Heart left ventricle (tissue), 16 donors: Measurements from ENCODE around the gene CTNND1. TPM values are rescaled to one million over a fixed set of nuclear protein-coding genes. Genes with fewer than 3 reads are reported as not detected.

Source experiments
- ATAC-seq, 4 donors: fragments of 200-7000 bp; cut with Tn5 transposase; one replicate each; pipeline ENCODE4 v1.9.1; 2020 to 2022; ENCODE audit warnings: moderate library complexity in 4 of 4, mild to moderate bottlenecking in 3 of 4, moderate number of reproducible peaks in 1 of 4
- DNase-seq, 5 donors: peaks; one replicate each; pipeline ENCODE4 v3.0.0-alpha.2; 2020
- H3K27ac ChIP-seq, 12 donors: fragments of 200-600 bp; sonication (generic) in 4 of 12; one replicate each; pipeline versions ENCODE4 v1.5.0 to v1.8.0; 2016 to 2022; ENCODE audit warnings: mild to moderate bottlenecking in 2 of 12
- H3K27me3 ChIP-seq, 9 donors: fragments of 200-600 bp; sonication (generic) in 2 of 9; one replicate each; pipeline versions ENCODE4 v1.5.1 to v1.8.0; 2016 to 2022; ENCODE audit warnings: mild to moderate bottlenecking in 3 of 9
- H3K36me3 ChIP-seq, 9 donors: fragments of 200-600 bp; sonication (generic) in 2 of 9; one replicate each; pipeline versions ENCODE4 v1.5.0 to v1.8.0; 2018 to 2022; ENCODE audit warnings: mild to moderate bottlenecking in 2 of 9
- H3K4me1 ChIP-seq, 12 donors: fragments of 200-600 bp; sonication (generic) in 4 of 12; one replicate each; pipeline versions ENCODE4 v1.5.0 to v1.8.0; 2016 to 2022; ENCODE audit warnings: mild to moderate bottlenecking in 3 of 12
- H3K4me3 ChIP-seq, 12 donors: fragments of 200-600 bp; sonication (generic) in 4 of 12; one replicate each; pipeline versions ENCODE4 v1.5.0 to v1.8.0; 2017 to 2022; ENCODE audit warnings: mild to moderate bottlenecking in 9 of 12, moderate library complexity in 4 of 12
- H3K9me3 ChIP-seq, 12 donors: fragments of 200-600 bp; sonication (generic) in 4 of 12; one replicate each; pipeline versions ENCODE4 v1.5.0 to v1.8.0; 2016 to 2022; ENCODE audit warnings: mild to moderate bottlenecking in 1 of 12
- POLR2A ChIP-seq, 2 donors: fragments of 450-650 bp; IDR thresholded peaks; one replicate each; pipeline ENCODE4 v1.6.1; 2017; ENCODE audit warnings: antibody characterized with exemption in 2 of 2, mild to moderate bottlenecking in 2 of 2, moderate library complexity in 2 of 2
- WGBS, 4 donors: extraction: QIAGEN DNeasy Blood & Tissue Kit in 2 of 4; methylation state at CpG; one replicate each; pipeline versions ENCODE4 v1.1.5 to v1.1.7; 2013 to 2018; 5-methylcytosine and 5-hydroxymethylcytosine counted together
- intact Hi-C, 10 donors: fragments of 100-400 bp; cut with DNase I; formaldehyde crosslinking; loops; one replicate each; pipeline versions ENCODE4 v1.11.1 to v1.14.2; 2022
- polyA plus RNA-seq, 2 donors: library from polyadenylated mRNA; stranded (reverse); fragments of 200-250 nt; gene quantifications; one replicate each; pipeline ENCODE4 v1.2.3, GENCODE V29; 2013
- total RNA-seq, 9 donors: library from RNA; depleted of rRNA in 2 of 9; stranded (reverse); fragments of >200 nt in 2 of 9; fragmentation: NEBNext Ultra II Directional in 3 of 9; extraction: Animal tissue kit (Norgen Biotek cat#: 25700) in 3 of 9; gene quantifications; one replicate each; pipeline versions ENCODE4 v1.1.0 to v1.2.4, GENCODE V29; 2016 to 2023
- TF ChIP-seq, protein P1 (sequence below), 12 donors: fragments of 200-600 bp; sonication (generic) in 4 of 12; IDR thresholded peaks; one replicate each; pipeline versions ENCODE4 v1.5.0 to v1.8.0; 2018 to 2022; ENCODE audit warnings: antibody characterized with exemption in 12 of 12, mild to moderate bottlenecking in 5 of 12
- donor health status: ischemic (EF 13 %, LVEDD 7.1; RV severe dilation, severe dysfunction).
- donor health status: healthy with polysubstance abuse.
- donor health status: DM: no; HTN: yes; CAD: no.
- donor health status: DM: no; HTN: no; CAD: no.
- donor health status: ischemic (EF 25% LVEDD 6.9; RV normal size, moderate dysfunction).
- donor health status: ischemic (EF 25% LVEDD 5.7; RV mildly dilated, moderate dysfunction).
- donor health status: healthy.
- donor health status: DM: yes; HTN: yes; CAD: no.
- donor health status: ischemic (EF 35%, LVEDD 5.7; RV mildly dilated, moderate dysfunction).
- donor health status: nonischemic (EF 11% LVEDD 7.7; RV severe dilation, severe dysfunction).
- donor health status: DM: yes; HTN: yes; CAD: no.
- donor health status: PGD.
- donor health status: ischemic (EF 29% LVEDD 5.4; RV normal size, mild dysfunction).
- donor health status: nonischemic (EF 23%, LVEDD 6.1; RV moderate dilation, normal function).

Gene CTNND1
- total and polyA plus RNA-seq, 11 donors: 19.7 to 105 (median 58.6) TPM

- ATAC-seq (peak; percentile 12 to 62 (median 36)), DNase-seq (peak in 4 of 5 donors; percentile 36 to 67 (median 42))
- Histone ChIP-seq H3K4me1 (peaks cover 30 to 100% (median 92%) of the 10 kb centered on the region in 12 donors), H3K9me3 (no peaks in the 10 kb centered on the region), H3K4me3 (no peak overlapping the region), H3K27ac (peak overlapping the region; percentile 77 to 97 (median 91)), H3K36me3 (peaks cover 0 to 2% (median 0%) of the 10 kb centered on the region in 9 donors), H3K27me3 (no peaks in the 10 kb centered on the region)
- 30 to 54% (median 32%) methylated on average over 3 of the region's 3 CpGs for WGBS, 4 donors
- intact Hi-C loops: no loop called here
- TF ChIP-seq, protein P1, sequence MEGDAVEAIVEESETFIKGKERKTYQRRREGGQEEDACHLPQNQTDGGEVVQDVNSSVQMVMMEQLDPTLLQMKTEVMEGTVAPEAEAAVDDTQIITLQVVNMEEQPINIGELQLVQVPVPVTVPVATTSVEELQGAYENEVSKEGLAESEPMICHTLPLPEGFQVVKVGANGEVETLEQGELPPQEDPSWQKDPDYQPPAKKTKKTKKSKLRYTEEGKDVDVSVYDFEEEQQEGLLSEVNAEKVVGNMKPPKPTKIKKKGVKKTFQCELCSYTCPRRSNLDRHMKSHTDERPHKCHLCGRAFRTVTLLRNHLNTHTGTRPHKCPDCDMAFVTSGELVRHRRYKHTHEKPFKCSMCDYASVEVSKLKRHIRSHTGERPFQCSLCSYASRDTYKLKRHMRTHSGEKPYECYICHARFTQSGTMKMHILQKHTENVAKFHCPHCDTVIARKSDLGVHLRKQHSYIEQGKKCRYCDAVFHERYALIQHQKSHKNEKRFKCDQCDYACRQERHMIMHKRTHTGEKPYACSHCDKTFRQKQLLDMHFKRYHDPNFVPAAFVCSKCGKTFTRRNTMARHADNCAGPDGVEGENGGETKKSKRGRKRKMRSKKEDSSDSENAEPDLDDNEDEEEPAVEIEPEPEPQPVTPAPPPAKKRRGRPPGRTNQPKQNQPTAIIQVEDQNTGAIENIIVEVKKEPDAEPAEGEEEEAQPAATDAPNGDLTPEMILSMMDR (IDR thresholded peaks at IDR 0.05): no peak
- no peak for TF ChIP-seq POLR2A (IDR thresholded peaks at IDR 0.05)
These were observed 19.9 kb downstream of the CTNND1 start for GRCh38 chr11:57781529-57781943.

DNA sequence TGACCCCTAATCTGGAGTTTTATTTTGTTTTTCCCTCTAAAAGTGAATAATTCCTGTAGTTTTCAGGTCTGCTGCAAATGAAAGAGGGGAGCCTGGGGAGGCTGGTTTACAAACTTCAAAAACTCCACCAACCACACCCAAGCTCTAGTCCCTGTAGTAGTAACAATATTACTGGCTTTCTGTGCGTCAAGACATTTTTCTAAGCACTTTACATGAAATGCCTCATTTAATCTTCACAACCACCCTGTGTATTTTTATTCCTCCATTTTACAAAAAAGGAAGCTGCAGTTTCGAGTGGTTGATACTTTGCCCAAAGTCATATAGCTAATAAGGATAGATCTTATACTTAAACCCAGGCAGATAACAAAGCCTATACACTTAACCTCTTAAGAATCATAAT, 23.5 kb downstream of the CTNND1 start:
- TF ChIP-seq, protein P1 (IDR thresholded peaks at IDR 0.05): no peak
- TF ChIP-seq POLR2A (IDR thresholded peaks at IDR 0.05): no peak
- Histone ChIP-seq H3K27ac (peak overlapping the region in 3 of 12 donors; percentile 9 to 28 (median 27)), H3K9me3 (no peaks in the 10 kb centered on the region), H3K4me3 (no peak overlapping the region), H3K27me3 (no peaks in the 10 kb centered on the region), H3K4me1 (peaks cover 23 to 99% (median 90%) of the 10 kb centered on the region in 12 donors), H3K36me3 (peaks cover 0 to 6% (median 0%) of the 10 kb centered on the region in 9 donors)
- intact Hi-C loops: no loop called here
- ATAC-seq (no peak), DNase-seq (no peak)
- WGBS, 4 donors: 70 to 79% (median 76%) methylated on average over 2 of the region's 2 CpGs

DNA sequence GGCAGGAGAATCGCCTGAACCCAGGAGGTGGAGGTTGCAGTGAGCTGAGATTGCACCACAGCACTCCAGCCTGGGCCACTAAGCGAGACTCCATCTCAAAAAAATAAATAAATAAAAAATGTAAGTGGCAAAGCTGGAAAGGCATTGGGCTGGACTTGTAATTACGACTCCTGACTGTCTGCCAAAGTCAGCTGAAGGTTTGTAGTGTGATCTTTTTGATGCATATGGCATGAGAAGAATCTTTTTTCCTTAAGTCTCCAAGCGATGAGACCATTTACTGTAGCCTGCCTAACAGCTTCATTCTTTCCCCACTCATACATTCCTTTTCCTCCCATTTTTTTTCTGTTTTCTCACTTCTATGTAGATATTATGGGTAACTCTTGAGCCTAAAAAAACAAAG, 24.8 kb downstream of the CTNND1 start:
- Histone ChIP-seq H3K4me1 (peaks cover 13 to 94% (median 85%) of the 10 kb centered on the region in 12 donors), H3K27ac (peak overlapping the region in 7 of 12 donors; percentile 4 to 51 (median 27))

GRCh38 chr11:57787006-57787604, 25.5 kb downstream of the CTNND1 start:
- no peak for TF ChIP-seq POLR2A (IDR thresholded peaks at IDR 0.05)
- TF ChIP-seq, protein P1 (IDR thresholded peaks at IDR 0.05): no peak
- DNase-seq (no peak), ATAC-seq (no peak)
- H3K4me1 ChIP-seq: peaks cover 13 to 94% (median 85%) of the 10 kb centered on the region in 12 donors
- 67 to 75% (median 74%) methylated on average over 4 of the region's 4 CpGs for WGBS, 4 donors
- no peak overlapping the region for H3K4me3 ChIP-seq
- no peaks in the 10 kb centered on the region for H3K9me3 ChIP-seq
- no peaks in the 10 kb centered on the region for H3K27me3 ChIP-seq
- intact Hi-C loops: no loop called here
- H3K27ac ChIP-seq: peak overlapping the region in 7 of 12 donors; percentile 4 to 51 (median 27)
- peaks cover 0 to 19% (median 10%) of the 10 kb centered on the region in 9 donors for H3K36me3 ChIP-seq

More for the DNA sequence above, 24.8 kb downstream of the CTNND1 start:
- Histone ChIP-seq H3K9me3 (no peaks in the 10 kb centered on the region), H3K27me3 (no peaks in the 10 kb centered on the region), H3K36me3 (peaks cover 0 to 13% (median 4%) of the 10 kb centered on the region in 9 donors), H3K4me3 (no peak overlapping the region)
- no peak for DNase-seq
- ATAC-seq: no peak
- no peak for TF ChIP-seq POLR2A (IDR thresholded peaks at IDR 0.05)
- intact Hi-C loops: no loop called here
- 42 to 48% (median 45%) methylated on average over 4 of the region's 4 CpGs for WGBS, 4 donors
